ENCODE data around the gene KCNN3. TPM values are rescaled to one million over a fixed set of nuclear protein-coding genes. Genes with fewer than 3 reads are reported as not detected.

The KCNN3 gene
- total RNA-seq, 1 experiment from 2014 or later = 1.3 TPM

- H3K4me1 Mint-ChIP-seq = peaks cover 26% of the 10 kb centered on the region
- no peak for DNase-seq (ENCODE audit: low spot score)
Measured at GRCh38 chr1:154839691-154840090, 30.4 kb downstream of the KCNN3 start.

GRCh38 chr1:154838988-154839387 is 31.1 kb downstream of the KCNN3 start:
- DNase-seq (ENCODE audit: low spot score) (no peak), ATAC-seq (no peak)
- no peak overlapping the region for H3K27ac Mint-ChIP-seq
- CTCF ChIA-PET = interaction anchor here (1.5 to 3.7 kb wide), 5 partner anchors 19 to 169 kb away, joined by 3 to 19 read pairs (median 8); partner anchors contain the start of gene KCNN3
- H3K27me3 Mint-ChIP-seq (ENCODE audit: low read depth) = no peaks in the 10 kb centered on the region
- no peaks in the 10 kb centered on the region for H3K9me3 Mint-ChIP-seq
- POLR2A ChIA-PET = no interaction called here
- no peaks in the 10 kb centered on the region for H3K36me3 Mint-ChIP-seq
- H3K4me1 Mint-ChIP-seq = peaks cover 24% of the 10 kb centered on the region
- H3K4me3 Mint-ChIP-seq = no peak overlapping the region
- no peak for TF ChIP-seq RELA (CRISPR knock-in tag; IDR thresholded peaks at IDR 0.05; ENCODE audit: borderline replicate concordance)
- no peak for TF ChIP-seq NFATC4 (CRISPR knock-in tag; IDR thresholded peaks at IDR 0.05)
- TF ChIP-seq NR3C1 (CRISPR knock-in tag; conservative IDR thresholded peaks at IDR 0.05; ENCODE audit: low read depth) = no peak
- TF ChIP-seq FOXP1 (CRISPR knock-in tag; IDR thresholded peaks at IDR 0.05; ENCODE audit: borderline replicate concordance) = no peak
- TF ChIP-seq CDX4 (CRISPR knock-in tag; IDR thresholded peaks at IDR 0.05; ENCODE audit: borderline replicate concordance) = no peak
- TF ChIP-seq ATF6 (CRISPR knock-in tag; IDR thresholded peaks at IDR 0.05) = no peak
- TF ChIP-seq NR1H2 (CRISPR knock-in tag; IDR thresholded peaks at IDR 0.05) = no peak
- TF ChIP-seq FOXK1 (CRISPR knock-in tag; IDR thresholded peaks at IDR 0.05) = no peak
- TF ChIP-seq USF1 (CRISPR knock-in tag; IDR thresholded peaks at IDR 0.05) = no peak

More at GRCh38 chr1:154839691-154840090, 30.4 kb downstream of the KCNN3 start:
- Mint-ChIP-seq H3K27me3 (ENCODE audit: low read depth) (no peaks in the 10 kb centered on the region), H3K27ac (no peak overlapping the region), H3K36me3 (no peaks in the 10 kb centered on the region), H3K9me3 (no peaks in the 10 kb centered on the region), H3K4me3 (no peak overlapping the region)
- CTCF ChIA-PET = interaction anchor here (1.0 to 3.7 kb wide), 4 partner anchors 20 to 104 kb away, joined by 3 to 19 read pairs (median 8); partner anchors contain the start of gene KCNN3
- TF ChIP-seq GTF2I (CRISPR knock-in tag; conservative IDR thresholded peaks at IDR 0.05) (no peak), ARID4B (CRISPR knock-in tag; IDR thresholded peaks at IDR 0.05; ENCODE audit: borderline replicate concordance) (no peak), HMGXB4 (CRISPR knock-in tag; IDR thresholded peaks at IDR 0.05) (no peak), ZNF121 (CRISPR knock-in tag; IDR thresholded peaks at IDR 0.05) (no peak), ZNF671 (CRISPR knock-in tag; IDR thresholded peaks at IDR 0.05) (no peak), CREM (CRISPR knock-in tag; IDR thresholded peaks at IDR 0.05) (no peak), IRF2 (CRISPR knock-in tag; IDR thresholded peaks at IDR 0.05; ENCODE audit: borderline replicate concordance, low read depth) (no peak), MXD4 (CRISPR knock-in tag; IDR thresholded peaks at IDR 0.05; ENCODE audit: borderline replicate concordance) (no peak), ZNF317 (CRISPR knock-in tag; IDR thresholded peaks at IDR 0.05; ENCODE audit: borderline replicate concordance, low read depth) (no peak), ATF3 (CRISPR knock-in tag; conservative IDR thresholded peaks at IDR 0.05) (no peak), MYBL2 (CRISPR knock-in tag; IDR thresholded peaks at IDR 0.05) (no peak), NFATC4 (CRISPR knock-in tag; IDR thresholded peaks at IDR 0.05) (no peak)
- ATAC-seq = no peak
- POLR2A ChIA-PET = interaction anchor here (0.6 kb wide), 1 partner anchor 531 kb away, joined by 3 read pairs; no protein-coding TSS in a partner anchor

All from WTC11 (cell line).